AG04449 (cell line): ENCODE results near the gene ARHGEF7.

Experiments
- CTCF ChIA-PET: fragments of 350-600 bp; formaldehyde crosslinking; extraction: SDS; loops from one replicate; lab custom pipeline; 2021; ENCODE audit warnings: antibody characterized with exemption; lab: Yijun Ruan, JAX
- POLR2A ChIA-PET: fragments of 400-600, 350-600 bp; formaldehyde crosslinking; extraction: SDS; loops from one replicate; lab custom pipeline; 2020; ENCODE audit warnings: antibody characterized with exemption, inconsistent platforms; lab: Yijun Ruan, JAX
- DNase-seq: peaks from one replicate; pipeline ENCODE4 v3.0.0-alpha.2; 2010; ENCODE audit warnings: low read depth, low spot score
- H3K4me3 ChIP-seq: 2 replicates; pipeline ENCODE4 v1.5.1; 2011; ENCODE audit warnings: low read depth, mild to moderate bottlenecking, control low read depth, low read length
- TF ChIP-seq, protein P1 (sequence below): IDR thresholded peaks from one replicate; pipeline ENCODE4 v1.5.1; 2011; ENCODE audit warnings: mild to moderate bottlenecking, moderate library complexity, low read length, control low read depth, inconsistent platforms; ENCODE audit not compliant: insufficient read depth; ENCODE audit errors: missing control alignments

ARHGEF7 gene

DNA sequence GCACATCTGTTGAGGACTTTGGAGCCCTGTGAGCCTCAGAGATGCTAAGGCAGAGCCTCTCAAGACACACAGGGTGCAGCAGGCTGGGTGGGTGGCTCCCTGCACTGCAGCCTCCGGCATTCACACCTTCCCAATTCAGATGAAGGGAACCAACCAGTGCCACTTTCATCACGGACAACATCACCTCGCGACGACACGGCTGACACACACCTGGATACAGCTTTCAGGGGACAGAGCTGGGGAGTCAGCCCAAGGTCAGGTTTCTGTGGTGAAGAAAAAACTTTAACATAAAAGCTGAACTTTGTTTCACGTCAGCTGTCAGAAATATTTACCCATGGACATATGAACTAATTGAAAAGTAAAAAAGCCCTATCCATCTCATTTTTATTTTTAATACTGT is 24.9 kb upstream of the ARHGEF7 start:
- CTCF ChIA-PET: interaction anchor here (2.1 kb wide), 1 partner anchor 22 kb away, joined by 8 read pairs; no protein-coding TSS in a partner anchor
- POLR2A ChIA-PET: no interaction called here
- DNase-seq: no peak
- TF ChIP-seq, protein P1, sequence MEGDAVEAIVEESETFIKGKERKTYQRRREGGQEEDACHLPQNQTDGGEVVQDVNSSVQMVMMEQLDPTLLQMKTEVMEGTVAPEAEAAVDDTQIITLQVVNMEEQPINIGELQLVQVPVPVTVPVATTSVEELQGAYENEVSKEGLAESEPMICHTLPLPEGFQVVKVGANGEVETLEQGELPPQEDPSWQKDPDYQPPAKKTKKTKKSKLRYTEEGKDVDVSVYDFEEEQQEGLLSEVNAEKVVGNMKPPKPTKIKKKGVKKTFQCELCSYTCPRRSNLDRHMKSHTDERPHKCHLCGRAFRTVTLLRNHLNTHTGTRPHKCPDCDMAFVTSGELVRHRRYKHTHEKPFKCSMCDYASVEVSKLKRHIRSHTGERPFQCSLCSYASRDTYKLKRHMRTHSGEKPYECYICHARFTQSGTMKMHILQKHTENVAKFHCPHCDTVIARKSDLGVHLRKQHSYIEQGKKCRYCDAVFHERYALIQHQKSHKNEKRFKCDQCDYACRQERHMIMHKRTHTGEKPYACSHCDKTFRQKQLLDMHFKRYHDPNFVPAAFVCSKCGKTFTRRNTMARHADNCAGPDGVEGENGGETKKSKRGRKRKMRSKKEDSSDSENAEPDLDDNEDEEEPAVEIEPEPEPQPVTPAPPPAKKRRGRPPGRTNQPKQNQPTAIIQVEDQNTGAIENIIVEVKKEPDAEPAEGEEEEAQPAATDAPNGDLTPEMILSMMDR: no peak
- H3K4me3 ChIP-seq: no peak overlapping the region

DNA sequence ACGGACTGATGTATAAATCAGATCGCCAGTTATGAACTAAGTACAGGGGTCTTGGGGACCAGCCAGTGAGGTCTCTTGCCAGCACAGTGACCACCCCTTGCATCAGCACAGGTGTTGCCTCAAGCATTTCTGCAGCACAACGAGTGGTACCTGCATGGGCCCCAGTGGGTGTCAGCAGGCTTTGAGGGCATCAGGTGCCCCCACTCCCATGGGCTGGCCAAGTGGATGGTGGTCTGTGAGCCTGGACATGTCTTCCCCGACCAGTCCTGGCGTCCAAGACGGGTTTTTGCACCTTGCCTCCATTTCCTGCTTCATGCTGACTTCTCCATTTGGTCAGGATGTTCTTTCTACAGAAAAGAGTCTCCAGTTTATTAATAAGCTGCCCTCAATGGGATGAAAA is 22.4 kb upstream of the ARHGEF7 start:
- TF ChIP-seq, protein P1: no peak
- ChIA-PET CTCF (no interaction called here), POLR2A (no interaction called here)
- DNase-seq: no peak
- no peak overlapping the region for H3K4me3 ChIP-seq

DNA sequence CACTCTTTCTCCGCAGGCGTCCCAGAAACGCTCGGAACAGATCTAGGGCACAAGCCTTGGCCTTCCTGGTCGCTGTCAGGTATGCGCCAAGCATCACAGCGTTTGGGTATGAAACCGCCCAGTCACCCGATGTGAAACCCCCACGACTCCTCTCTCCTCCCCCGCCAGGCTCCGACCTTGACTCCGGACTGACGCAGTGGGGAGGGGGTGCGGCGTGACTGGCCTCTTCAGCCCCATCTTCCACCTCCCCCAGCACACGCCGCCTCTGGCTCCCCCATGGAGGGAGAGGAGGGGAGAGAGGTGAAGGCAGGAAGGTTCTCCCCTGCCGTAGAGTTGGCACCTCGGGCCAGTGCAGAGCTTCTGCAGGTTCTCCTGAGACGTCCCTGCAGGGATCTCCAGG is 22.0 kb upstream of the ARHGEF7 start:
- DNase-seq: no peak
- no peak overlapping the region for H3K4me3 ChIP-seq
- TF ChIP-seq, protein P1: no peak
- CTCF ChIA-PET: no interaction called here
- POLR2A ChIA-PET: no interaction called here

DNA sequence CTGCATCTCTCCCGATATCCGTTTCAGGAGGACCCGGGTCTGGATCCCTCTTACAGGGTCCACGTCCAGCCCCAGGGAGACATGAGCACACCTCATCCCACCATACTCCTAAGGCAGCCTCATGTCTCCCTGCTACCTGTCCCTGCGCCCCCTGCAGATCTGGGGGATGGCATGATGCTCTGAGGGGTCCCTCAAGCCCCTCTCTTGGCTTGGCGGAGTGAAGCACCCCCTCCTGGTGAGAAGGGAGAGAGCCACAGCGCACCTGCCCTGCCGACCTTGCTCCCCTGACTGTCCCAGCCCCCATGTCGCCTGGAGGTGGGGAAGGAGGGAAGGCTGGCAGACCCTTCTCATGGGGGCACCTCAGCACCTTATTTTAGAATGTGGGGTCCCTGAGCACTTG is 21.5 kb upstream of the ARHGEF7 start:
- TF ChIP-seq, protein P1: no peak

DNA sequence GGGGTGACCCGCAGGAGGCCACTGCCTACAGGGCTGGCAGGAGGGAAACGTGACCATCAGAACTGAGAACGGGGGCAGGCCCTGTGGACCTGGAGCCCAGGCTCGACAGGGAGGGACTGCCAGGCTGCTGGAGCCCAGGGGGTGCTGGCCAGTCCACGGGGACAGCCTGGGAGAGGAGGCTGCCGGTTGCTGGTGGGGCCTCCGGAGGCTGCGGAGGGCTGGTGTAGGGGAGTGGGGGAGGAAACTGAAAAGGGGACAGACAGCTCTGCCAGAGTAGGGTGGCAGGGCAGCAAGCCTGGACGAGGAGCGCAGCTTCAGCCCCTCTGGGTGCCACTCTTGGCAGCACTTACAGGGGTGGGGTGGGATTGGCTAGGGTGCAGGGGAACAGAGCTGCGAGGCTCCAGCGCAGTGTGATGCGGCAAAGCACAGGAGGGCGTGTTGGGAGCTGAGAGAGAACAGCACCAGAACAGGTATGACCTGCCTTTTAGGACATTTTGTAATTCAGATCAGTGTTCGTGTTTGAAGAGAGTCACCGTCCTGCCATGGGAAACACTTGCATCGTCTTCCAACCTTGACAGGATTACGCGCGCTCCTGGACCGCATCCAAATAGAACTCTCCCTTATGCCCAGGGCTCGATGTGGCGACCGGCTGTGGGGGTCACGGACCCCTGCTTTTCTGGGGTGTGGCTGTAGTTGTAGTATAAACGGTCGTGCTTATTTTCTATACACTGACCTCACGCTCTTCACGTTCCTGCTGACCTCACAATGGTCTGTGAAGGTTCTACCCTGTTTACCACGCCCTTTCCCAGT is 19.9 kb upstream of the ARHGEF7 start:
- DNase-seq: no peak
- ChIA-PET POLR2A (no interaction called here), CTCF (no interaction called here)
- H3K4me3 ChIP-seq: no peak overlapping the region
- TF ChIP-seq, protein P1: no peak

More for the DNA sequence above, 21.5 kb upstream of the ARHGEF7 start:
- POLR2A ChIA-PET: no interaction called here
- CTCF ChIA-PET: no interaction called here
- no peak overlapping the region for H3K4me3 ChIP-seq
- DNase-seq: no peak

DNA sequence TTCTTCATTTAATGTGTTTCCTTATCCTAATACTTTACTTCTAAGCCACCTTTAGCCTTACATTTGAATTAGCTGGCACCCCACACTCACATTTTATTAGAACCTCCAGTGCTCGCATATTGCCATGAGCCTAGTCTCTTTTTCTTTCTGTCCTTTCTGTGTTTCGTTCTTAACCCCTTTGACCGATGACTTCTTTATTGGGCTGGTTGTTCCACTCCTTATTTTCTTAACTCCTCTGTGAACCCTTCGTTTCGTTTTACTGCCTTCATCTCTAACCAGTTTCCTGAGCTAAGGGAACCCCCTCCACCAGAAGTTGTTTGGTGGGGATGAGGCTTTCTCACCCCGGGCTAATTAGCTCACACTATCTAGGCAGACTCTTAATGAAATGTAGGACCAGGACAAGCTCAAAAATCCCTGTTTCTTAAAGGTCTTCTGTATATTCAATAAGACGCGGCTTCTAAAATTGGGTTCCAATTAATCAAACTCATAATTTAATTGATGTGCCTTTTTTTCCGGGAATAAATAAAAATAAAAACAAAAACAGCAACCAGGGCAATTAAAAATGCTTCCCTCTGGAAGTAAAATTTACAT is 19.1 kb upstream of the ARHGEF7 start:
- POLR2A ChIA-PET: no interaction called here
- TF ChIP-seq, protein P1: no peak
- no peak for DNase-seq
- H3K4me3 ChIP-seq: no peak overlapping the region
- CTCF ChIA-PET: no interaction called here
